Measurements from ENCODE around the gene DENR.
"Not testable (repeated sequence)": the region's sequence is repeated elsewhere in the genome, so short reads cannot be mapped to it uniquely, and the experiment has no call there.

GRCh38 chr12:122715211-122715610, 37.4 kb upstream of the DENR start:
- not testable (repeated sequence) for TF ChIP-seq CTCF, POLR2A (IDR thresholded peaks at IDR 0.05)

Data from Peyer's patch (tissue), 4 donors.